H7 (cell line): ENCODE results near the gene NTF4. TPM values are rescaled to one million over a fixed set of nuclear protein-coding genes. Genes with fewer than 3 reads are reported as not detected.
"Not testable (repeated sequence)": the region's sequence is repeated elsewhere in the genome, so short reads cannot be mapped to it uniquely, and the experiment has no call there.

ENCODE experiments used
- DNase-seq: peaks from one replicate; pipeline ENCODE4 v3.0.0; 2012
- H3K27me3 ChIP-seq: 2 replicates; pipeline ENCODE4 v1.6.0; 2011; ENCODE audit warnings: mild to moderate bottlenecking, low read length; ENCODE audit not compliant: control insufficient read depth, insufficient read depth
- H3K36me3 ChIP-seq: replicated peaks from 2 replicates; pipeline ENCODE4 v1.5.1; 2011; ENCODE audit warnings: low read length; ENCODE audit not compliant: control insufficient read depth, insufficient read depth
- H3K4me3 ChIP-seq: 2 replicates; pipeline ENCODE4 v1.5.1; 2011; ENCODE audit warnings: low read depth, mild to moderate bottlenecking, control low read depth, low read length, moderate library complexity; ENCODE audit not compliant: insufficient read depth
- total RNA-seq: library from RNA; depleted of rRNA; stranded (reverse); fragments of >200 nt; shearing (Covaris generic); gene quantifications from 2 replicates; pipeline ENCODE4 v1.2.3, GENCODE V29; 2014

The NTF4 gene
- total RNA-seq, 1 experiment from 2014 or later = 1.2 TPM

DNA sequence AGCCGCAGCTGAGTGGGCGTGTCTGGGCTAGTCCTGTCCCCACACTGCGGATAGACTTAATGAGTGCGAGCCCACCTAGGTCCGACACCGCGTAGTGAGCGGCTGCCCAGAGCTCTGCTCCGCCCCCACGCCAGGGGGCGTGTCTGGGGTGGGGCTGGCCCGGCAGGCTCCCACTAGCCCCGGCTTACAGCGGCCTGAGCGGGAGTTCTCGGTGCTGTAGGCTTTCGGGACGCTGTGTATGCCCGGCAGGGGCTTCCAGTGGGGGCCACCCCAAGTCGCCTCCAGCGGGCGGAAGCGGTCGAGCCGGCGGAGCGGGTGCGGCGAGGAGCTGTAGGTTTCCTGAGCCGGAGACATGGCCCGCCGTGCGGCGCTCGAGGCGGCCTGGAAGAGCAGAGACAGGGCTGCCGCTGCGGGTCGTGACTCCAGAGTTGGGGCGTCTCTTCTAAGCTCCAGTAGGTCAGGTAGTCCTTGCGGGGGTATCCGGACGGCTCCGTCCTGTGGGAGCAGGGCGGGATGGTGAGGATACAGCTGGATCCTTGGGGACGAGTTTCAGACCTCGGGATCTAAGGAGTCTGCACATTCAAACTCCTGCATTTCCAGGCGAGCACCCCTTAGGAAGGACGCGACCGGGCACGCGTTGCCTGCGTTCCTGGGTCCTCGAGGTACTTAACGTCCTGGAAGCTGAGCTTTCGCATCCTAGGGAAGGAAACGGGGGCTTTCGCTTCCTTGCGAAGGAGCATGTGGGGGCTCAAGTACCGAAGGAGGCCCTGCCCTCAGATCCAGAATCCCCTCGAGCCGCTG, 8.3 kb downstream of the NTF4 start:
- H3K27me3 ChIP-seq = peaks cover 49% of the 10 kb centered on the region
- peak; percentile 97 for DNase-seq
- H3K36me3 ChIP-seq = no peaks in the 10 kb centered on the region

DNA sequence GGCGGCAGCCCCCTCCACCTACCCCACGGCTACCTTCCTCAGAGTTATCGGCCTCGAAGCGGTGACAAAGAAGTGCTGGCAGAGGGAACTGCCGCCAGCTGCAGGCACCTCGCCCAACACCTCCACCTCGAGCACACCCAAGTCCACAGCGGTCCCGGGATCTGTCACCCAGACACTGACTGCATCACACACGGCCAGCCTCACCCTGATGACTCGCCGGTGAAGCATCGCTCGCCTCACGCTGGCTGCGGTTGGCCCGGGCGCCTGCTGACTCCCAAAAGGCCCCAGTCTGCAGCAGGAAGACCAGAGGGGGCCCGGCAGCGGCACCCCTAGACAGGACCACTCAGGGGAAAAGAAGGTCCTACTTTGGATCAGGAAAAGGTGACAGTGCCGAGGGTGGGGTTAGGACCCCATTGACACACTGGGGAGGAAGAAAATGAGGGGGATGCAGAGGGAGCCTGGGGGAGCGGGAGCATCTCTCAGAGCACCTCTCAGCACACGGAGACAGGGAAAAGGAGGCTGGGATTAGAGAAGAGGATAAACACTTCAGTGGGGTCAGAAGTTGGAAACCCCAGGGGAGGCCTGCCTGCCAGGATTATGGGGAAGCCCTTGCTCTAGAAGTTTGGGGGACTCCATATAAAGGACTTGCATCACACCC, 14.1 kb downstream of the NTF4 start:
- H3K36me3 ChIP-seq, H3K4me3 ChIP-seq, H3K27me3 ChIP-seq, DNase-seq: not testable (repeated sequence)

More for the DNA sequence above, 8.3 kb downstream of the NTF4 start:
- H3K4me3 ChIP-seq = peak overlapping the region; percentile 52

DNA sequence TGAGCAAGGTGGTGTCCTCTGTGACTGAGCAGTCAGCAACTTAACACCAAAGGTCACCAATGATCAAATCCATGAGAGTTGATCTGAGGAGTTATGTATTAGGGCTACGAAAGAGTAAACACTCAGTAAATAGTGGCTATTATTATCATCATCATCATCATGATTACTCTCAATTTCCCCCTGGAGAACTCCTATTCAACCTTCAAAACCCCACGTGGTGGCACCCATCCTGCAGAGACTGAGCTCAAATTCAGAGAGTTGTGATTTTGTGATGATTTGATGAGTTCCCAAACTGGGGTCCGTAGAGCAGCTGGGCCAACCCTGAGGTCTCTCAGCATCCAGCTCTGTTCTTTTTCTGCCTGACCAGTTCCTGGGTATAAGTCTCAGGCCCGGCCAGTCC, 14.8 kb downstream of the NTF4 start:
- not testable (repeated sequence) for H3K36me3 ChIP-seq, DNase-seq, H3K27me3 ChIP-seq, H3K4me3 ChIP-seq

DNA sequence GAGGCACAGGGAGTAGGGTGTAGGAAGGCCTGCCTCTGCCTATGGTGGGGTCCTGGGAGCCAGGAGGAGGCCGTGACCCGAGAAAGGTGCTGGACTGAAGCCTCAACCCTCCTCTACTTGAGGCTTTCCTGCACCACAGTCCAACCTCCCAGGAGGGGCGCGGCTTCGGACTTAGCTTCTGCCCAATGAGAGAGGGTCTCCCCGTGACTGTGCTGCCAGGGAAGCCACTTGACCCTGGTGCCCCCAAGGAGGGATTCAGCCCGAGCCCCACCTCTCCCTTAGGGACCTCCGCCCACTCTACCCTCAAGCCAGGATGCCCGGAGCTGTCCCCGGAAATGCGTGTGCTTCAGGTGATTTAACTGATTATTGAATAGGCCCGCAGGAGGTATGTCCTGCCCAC, 15.6 kb downstream of the NTF4 start, which contains the start of gene CGB8:
Gene CGB8 (minus strand): TSS at position 101 of the 400 bp plus-strand sequence. CDS start 372 bp downstream, outside the sequence.
- not testable (repeated sequence) for DNase-seq, H3K4me3 ChIP-seq, H3K36me3 ChIP-seq, H3K27me3 ChIP-seq

DNA sequence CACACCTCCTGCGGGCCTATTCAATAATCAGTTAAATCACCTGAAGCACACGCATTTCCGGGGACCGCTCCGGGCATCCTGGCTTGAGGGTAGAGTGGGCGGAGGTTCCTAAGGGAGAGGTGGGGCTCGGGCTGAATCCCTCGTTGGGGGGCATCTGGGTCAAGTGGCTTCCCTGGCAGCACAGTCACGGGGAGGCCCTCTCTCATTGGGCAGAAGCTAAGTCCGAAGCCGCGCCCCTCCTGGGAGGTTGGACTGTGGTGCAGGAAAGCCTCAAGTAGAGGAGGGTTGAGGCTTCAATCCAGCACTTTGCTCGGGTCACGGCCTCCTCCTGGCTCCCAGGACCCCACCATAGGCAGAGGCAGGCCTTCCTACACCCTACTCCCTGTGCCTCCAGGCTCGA, 21.1 kb downstream of the NTF4 start, which contains the start of gene CGB5:
Gene CGB5 (plus strand): TSS at position 301 of the 400 bp plus-strand sequence. CDS start 362 bp downstream, outside the sequence.
- H3K27me3 ChIP-seq, H3K4me3 ChIP-seq, DNase-seq, H3K36me3 ChIP-seq: not testable (repeated sequence)

DNA sequence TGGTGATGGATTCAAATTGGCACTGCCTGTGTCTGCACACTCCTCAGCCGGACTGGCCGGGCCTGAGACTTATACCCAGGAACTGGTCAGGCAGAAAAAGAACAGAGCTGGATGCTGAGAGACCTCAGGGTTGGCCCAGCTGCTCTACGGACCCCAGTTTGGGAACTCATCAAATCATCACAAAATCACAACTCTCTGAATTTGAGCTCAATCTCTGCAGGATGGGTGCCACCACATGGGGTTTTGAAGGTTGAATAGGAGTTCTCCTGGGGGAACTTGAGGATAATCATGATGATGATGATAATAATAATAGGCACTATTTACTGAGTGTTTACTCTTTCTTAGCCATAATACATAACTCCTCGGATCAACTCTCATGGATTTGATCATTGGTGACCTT, 22.0 kb downstream of the NTF4 start:
- H3K36me3 ChIP-seq, DNase-seq, H3K4me3 ChIP-seq, H3K27me3 ChIP-seq: not testable (repeated sequence)

DNA sequence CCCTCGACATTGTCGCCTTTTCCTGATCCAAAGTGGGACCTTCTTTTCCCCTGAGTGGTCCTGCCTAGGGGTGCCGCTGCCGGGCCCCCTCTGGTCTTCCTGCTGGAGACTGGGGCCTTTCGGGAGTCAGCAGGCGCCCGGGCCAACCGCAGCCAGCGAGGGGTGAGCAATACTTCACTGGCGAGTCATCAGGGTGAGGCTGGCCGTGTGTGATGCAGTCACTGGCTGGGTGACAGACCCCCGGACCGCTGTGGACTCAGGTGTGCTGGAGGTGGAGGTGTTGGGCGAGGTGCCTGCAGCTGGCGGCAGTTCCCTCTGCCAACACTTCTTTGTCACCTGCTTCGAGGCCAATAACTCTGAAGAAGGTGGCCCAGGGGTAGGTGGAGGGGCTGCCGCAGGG, 22.4 kb downstream of the NTF4 start:
- no peaks in the 10 kb centered on the region for H3K36me3 ChIP-seq
- no peaks in the 10 kb centered on the region for H3K27me3 ChIP-seq
- DNase-seq = no peak
- no peak overlapping the region for H3K4me3 ChIP-seq

DNA sequence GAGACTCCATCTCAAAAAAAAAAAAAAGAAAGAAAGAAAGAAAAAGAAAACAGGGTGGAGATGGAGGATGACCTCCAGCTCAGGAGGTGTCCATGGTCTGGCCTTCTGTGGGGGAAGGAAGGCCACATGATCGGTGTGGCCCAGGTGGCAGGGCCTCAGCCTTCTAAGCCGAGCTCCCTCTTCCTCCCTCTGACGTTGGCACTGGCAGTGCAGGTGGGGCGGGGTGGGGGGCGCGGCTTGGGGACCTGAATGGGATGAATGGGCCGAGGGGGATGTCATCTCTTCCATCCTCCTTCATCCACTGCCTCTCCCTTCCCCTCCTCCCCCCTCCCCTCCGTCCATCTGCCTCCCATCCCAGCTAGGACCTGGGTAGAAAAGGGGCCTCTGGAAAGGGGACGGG, 24.9 kb downstream of the NTF4 start:
- not testable (repeated sequence) for H3K27me3 ChIP-seq, DNase-seq

DNA sequence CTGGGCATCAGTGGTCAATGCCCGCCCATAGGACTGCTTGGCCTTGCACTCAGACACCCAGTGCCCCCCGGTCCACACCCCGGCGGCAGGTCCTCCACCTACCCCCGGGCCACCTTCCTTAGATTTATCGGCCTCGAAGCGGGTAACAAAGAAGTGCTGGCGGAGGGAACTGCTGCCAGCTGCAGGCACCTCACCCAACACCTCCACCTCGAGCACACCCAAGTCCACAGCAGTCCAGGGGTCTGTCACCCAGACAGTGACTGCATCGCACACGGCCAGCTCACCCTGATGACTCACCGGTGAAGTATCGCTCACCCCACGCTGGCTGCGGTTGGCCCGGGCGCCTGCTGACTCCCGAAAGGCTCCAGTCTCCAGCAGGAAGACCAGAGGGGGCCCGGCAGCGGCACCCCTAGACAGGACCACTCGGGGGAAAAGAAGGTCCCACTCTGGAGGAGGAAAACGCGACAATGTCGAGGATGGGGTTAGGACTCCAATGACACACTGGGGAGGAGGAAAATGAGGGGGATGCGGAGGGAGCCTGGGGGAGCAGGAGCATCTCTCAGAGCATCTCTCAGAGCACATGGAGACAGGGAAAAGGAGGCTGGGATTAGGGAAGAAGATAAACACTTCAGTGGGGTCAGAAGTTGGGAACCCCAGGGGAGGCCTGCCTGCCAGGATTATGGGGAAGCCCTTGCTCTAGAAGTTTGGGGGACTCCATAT, 25.9 kb downstream of the NTF4 start:
- not testable (repeated sequence) for DNase-seq, H3K27me3 ChIP-seq

More for the DNA sequence above, 24.9 kb downstream of the NTF4 start:
- not testable (repeated sequence) for H3K4me3 ChIP-seq, H3K36me3 ChIP-seq

DNA sequence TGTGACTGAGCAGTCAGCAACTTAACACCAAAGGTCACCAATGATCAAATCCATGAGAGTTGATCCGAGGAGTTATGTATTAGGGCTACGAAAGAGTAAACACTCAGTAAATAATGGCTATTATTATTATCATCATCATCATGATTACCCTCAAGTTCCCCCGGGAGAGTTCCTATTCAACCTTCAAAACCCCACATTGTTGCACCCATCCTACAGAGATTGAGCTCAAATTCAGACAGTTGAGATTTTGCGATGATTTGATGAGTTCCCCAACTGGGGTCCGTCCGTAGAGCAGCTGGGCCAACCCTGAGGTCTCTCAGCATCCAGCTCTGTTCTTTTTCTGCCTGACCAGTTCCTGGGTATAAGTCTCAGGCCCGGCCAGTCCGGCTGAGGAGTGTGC, 26.5 kb downstream of the NTF4 start:
- not testable (repeated sequence) for H3K27me3 ChIP-seq, H3K36me3 ChIP-seq, DNase-seq, H3K4me3 ChIP-seq

More for the DNA sequence above, 25.9 kb downstream of the NTF4 start:
- H3K36me3 ChIP-seq, H3K4me3 ChIP-seq: not testable (repeated sequence)

DNA sequence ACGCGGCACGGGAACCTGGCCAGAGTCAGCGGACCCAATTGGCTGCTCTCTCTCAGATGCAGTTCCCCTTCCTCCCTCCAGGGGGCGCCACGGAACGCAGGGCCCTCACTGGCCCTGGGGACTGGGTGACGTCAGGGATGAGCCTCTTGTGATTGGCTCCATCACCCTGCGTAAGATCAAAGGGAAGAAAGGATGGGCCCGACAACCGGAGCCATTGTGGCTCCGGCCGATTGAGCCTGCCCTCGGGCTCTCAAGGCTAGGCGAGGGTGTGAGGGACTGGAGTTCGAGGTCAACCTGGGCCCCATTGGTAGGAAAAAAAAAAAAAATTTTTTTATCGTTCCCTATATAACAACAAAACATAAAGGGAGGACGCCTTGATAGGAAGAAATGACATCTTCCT, 27.8 kb downstream of the NTF4 start, which contains the start of gene CGB1:
Gene CGB1 (minus strand): TSS at position 81 of the 400 bp plus-strand sequence. CDS start 184 bp downstream, outside the sequence.
- not testable (repeated sequence) for H3K4me3 ChIP-seq, H3K27me3 ChIP-seq, H3K36me3 ChIP-seq
- DNase-seq = peak; percentile 92

DNA sequence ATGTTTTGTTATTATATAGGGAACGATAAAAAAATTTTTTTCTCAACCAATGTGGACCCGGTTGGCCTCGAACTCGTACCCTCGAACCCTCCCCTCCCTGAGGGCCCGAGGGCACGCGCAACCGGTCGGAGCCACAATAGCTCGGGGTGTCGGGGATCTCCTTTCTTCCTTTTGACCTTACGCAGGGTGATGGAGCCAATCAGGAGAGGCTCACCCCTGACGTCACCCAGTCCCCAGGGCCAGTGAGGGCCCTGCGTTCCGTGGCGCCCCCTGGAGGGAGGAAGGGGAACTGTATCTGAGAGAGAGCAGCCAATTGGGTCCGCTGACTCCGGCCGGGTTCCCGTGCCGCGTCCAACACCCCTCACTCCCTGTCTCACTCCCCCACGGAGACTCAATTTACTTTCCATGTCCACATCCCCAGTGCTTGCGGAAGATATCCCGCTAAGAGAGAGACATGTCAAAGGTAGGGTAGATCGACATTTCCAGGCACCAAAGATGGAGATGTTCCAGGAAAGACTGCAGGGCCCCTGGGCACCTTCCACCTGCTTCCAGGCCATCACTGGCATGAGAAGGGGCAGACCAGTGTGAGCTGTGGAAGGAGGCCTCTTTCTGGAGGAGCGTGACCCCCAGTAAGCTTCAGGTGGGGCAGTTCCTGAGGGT, 32.8 kb downstream of the NTF4 start, which contains the start of gene CGB2:
Gene CGB2 (plus strand): TSS at position 249 of the 660 bp plus-strand sequence. CDS start 206 bp downstream, at position 455.
- not testable (repeated sequence) for H3K4me3 ChIP-seq, H3K36me3 ChIP-seq, H3K27me3 ChIP-seq
- DNase-seq = peak; percentile 96

DNA sequence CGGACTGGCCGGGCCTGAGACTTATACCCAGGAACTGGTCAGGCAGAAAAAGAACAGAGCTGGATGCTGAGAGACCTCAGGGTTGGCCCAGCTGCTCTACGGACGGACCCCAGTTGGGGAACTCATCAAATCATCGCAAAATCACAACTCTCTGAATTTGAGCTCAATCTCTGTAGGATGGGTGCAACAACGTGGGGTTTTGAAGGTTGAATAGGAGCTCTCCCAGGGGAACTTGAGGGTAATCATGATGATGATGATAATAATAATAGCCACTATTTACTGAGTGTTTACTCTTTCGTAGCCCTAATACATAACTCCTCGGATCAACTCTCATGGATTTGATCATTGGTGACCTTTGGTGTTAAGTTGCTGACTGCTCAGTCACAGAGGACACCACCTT, 34.3 kb downstream of the NTF4 start:
- not testable (repeated sequence) for H3K36me3 ChIP-seq, H3K4me3 ChIP-seq, DNase-seq, H3K27me3 ChIP-seq

DNA sequence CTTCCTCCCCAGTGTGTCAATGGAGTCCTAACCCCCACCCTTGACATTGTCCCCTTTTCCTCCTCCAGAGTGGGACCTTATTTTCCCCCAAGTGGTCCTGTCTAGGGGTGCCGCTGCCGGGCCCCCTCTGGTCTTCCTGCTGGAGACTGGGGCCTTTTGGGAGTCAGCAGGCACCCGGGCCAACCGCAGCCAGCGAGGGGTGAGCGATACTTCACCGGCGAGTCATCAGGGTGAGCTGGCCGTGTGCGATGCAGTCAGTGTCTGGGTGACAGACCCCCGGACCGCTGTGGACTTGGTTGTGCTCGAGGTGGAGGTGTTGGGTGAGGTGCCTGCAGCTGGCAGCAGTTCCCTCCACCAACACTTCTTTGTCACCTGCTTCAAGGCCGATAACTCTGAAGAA, 34.9 kb downstream of the NTF4 start:
- not testable (repeated sequence) for H3K36me3 ChIP-seq, DNase-seq, H3K27me3 ChIP-seq, H3K4me3 ChIP-seq
